AG04450 (cell line): ENCODE measurements around the gene IQCH. TPM values are rescaled to one million over a fixed set of nuclear protein-coding genes. Genes with fewer than 3 reads are reported as not detected.
"Not testable (repeated sequence)": the region's sequence is repeated elsewhere in the genome, so short reads cannot be mapped to it uniquely, and the experiment has no call there.

Experiments
- CTCF ChIA-PET: fragments of 300-600, 350-600 bp; formaldehyde crosslinking; extraction: SDS; loops from one replicate; lab custom pipeline; 2022; ENCODE audit warnings: antibody characterized with exemption, inconsistent platforms; lab: Charles Lee
- POLR2A ChIA-PET: fragments of 350-600 bp; formaldehyde crosslinking; extraction: SDS; loops from one replicate; lab custom pipeline; 2021; ENCODE audit warnings: antibody characterized with exemption, inconsistent platforms; lab: Yijun Ruan, JAX
- DNase-seq: peaks from one replicate; pipeline ENCODE4 v3.0.0-alpha.2; 2011; ENCODE audit warnings: low read depth, low spot score
- H3K27ac ChIP-seq: one replicate; pipeline ENCODE4 v1.5.1; 2012; ENCODE audit warnings: low read depth, low read length, control low read depth
- H3K27me3 ChIP-seq: one replicate; pipeline ENCODE4 v1.6.0; 2012; ENCODE audit warnings: low read length; ENCODE audit not compliant: control insufficient read depth, insufficient read depth
- H3K4me3 ChIP-seq: 2 replicates; pipeline ENCODE4 v1.5.1; 2011; ENCODE audit warnings: mild to moderate bottlenecking, low read depth, low read length, control low read depth
- H3K9me3 ChIP-seq: 2 replicates; pipeline ENCODE4 v1.5.1; 2012; ENCODE audit warnings: low read length; ENCODE audit not compliant: control insufficient read depth, insufficient read depth
- polyA plus RNA-seq: library from polyadenylated mRNA; depleted of rRNA; stranded (reverse); fragments of >200 nt; gene quantifications from 2 replicates; pipeline ENCODE4 v1.2.3, GENCODE V29; 2011
- TF ChIP-seq, protein P1 (sequence below): IDR thresholded peaks from 2 replicates; pipeline ENCODE4 v1.5.1; 2011; ENCODE audit warnings: low read depth, low read length, control low read depth, inconsistent platforms

The IQCH gene
- polyA plus RNA-seq, 1 experiment: 0.95 TPM

DNA sequence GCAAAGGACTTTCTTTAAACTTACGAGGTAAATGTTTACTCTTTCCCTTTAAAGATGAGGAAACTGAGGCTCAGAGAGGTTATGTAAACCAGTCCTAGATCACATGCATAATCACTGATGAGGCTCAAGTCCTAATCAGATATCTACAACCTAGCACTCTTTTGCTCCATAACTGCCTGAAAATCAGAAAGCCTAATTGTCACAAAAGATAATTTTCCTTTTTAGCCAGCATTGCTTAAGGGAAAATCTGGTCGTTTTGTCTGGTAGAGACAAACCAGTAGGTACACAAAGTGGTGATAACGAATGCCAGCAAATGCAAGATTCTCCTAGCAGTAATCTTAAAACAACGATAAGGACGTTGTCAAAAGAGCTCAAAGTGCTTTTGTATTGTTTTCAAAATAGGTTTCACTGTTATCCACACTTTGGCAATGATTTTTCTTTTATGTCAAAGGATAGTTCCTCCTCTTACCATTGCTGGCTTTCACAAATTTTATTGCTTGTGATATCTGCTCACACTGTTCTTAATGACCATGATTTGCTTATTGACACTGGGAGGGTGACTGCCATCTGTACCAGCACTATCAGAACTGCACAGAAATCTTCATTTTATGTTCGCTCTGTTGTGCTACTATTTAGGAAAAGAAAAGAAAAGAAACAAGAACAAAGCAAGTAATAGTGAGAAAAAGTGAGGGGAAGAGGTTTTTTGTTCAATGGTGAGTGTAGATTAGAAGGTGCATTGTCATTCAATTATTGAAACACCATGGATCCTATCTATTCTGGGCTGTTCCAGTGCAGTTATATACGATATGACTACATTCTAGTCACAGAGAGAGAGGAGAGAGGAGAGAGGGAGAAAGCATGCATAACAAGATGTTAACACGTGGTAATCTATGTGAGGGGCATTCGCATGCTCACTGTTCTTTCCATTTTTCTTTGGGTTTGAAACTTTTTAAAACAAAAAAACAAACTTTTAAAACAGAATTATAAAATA, 13.7 kb downstream of the IQCH start:
- POLR2A ChIA-PET: no interaction called here
- no peak overlapping the region for H3K27ac ChIP-seq

DNA sequence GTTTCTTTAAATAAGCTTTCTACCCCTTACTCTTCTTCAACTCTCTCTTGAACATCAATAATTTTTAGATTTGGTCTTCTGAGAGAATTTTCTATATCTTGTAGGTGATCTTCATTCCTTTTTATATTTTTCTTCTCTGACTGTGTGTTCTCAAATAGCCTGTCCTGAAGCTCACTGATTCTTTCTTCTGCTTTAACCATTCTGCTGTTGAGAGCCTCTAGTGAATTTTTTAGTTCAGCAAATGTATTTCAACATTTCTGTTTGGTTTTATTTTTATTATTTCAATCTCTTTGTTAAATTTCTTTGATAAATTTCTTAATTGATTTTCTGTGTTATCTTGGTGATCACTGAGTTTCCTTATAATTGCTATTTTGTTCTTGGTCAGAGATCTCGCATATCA, 19.6 kb downstream of the IQCH start:
- no peak for DNase-seq
- H3K9me3 ChIP-seq: no peaks in the 10 kb centered on the region
- TF ChIP-seq, protein P1, sequence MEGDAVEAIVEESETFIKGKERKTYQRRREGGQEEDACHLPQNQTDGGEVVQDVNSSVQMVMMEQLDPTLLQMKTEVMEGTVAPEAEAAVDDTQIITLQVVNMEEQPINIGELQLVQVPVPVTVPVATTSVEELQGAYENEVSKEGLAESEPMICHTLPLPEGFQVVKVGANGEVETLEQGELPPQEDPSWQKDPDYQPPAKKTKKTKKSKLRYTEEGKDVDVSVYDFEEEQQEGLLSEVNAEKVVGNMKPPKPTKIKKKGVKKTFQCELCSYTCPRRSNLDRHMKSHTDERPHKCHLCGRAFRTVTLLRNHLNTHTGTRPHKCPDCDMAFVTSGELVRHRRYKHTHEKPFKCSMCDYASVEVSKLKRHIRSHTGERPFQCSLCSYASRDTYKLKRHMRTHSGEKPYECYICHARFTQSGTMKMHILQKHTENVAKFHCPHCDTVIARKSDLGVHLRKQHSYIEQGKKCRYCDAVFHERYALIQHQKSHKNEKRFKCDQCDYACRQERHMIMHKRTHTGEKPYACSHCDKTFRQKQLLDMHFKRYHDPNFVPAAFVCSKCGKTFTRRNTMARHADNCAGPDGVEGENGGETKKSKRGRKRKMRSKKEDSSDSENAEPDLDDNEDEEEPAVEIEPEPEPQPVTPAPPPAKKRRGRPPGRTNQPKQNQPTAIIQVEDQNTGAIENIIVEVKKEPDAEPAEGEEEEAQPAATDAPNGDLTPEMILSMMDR: no peak
- no peaks in the 10 kb centered on the region for H3K27me3 ChIP-seq
- H3K27ac ChIP-seq: no peak overlapping the region
- CTCF ChIA-PET: no interaction called here
- POLR2A ChIA-PET: no interaction called here
- H3K4me3 ChIP-seq: no peak overlapping the region

More for the DNA sequence above, 13.7 kb downstream of the IQCH start:
- Histone ChIP-seq H3K9me3 (no peaks in the 10 kb centered on the region), H3K27me3 (no peaks in the 10 kb centered on the region), H3K4me3 (no peak overlapping the region)
- TF ChIP-seq, protein P1: no peak
- no peak for DNase-seq
- CTCF ChIA-PET: no interaction called here

DNA sequence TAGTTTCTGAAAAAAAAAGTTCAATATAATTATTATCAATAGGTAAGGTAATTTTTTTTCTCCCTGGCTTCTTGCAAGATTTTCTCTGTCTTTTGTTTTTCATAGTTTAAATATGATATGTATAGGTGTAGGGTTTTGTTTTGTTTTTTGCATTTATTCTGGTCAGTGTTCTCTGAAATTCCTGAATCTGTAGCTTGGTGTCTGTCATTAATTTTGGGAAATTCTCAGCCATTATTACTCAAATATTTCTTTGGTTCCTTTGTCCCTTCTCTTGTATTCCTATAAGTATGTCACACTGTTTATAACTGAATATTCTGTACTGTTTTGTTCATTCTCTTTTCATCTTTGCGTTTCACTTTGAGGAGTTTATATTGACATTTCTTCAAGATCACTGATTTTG, 22.1 kb downstream of the IQCH start:
- ChIA-PET CTCF (no interaction called here), POLR2A (no interaction called here)
- TF ChIP-seq, protein P1: no peak

DNA sequence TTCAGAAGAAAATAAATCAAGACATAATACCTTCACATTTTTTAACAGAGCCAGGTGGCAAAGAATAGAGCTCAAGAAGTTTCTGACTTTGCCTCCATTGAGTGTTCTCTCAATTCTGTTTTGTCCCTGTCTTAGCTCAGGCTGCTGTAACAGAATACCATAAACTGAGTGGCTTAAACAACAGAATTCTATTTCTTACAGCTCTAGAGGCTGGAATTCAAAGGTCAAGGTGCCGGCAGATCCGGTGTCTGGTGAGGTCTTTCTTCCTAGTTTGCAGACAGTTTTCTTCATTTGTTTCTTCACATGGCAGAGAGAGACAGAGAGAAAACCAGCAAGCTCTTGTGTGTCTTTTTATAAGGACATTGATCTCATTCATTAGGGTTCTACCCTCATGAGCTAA, 25.6 kb downstream of the IQCH start:
- CTCF ChIA-PET: no interaction called here
- no peak overlapping the region for H3K27ac ChIP-seq

More for the DNA sequence above, 22.1 kb downstream of the IQCH start:
- Histone ChIP-seq H3K27me3 (no peaks in the 10 kb centered on the region), H3K4me3 (no peak overlapping the region), H3K27ac (no peak overlapping the region), H3K9me3 (no peaks in the 10 kb centered on the region)
- DNase-seq: no peak

DNA sequence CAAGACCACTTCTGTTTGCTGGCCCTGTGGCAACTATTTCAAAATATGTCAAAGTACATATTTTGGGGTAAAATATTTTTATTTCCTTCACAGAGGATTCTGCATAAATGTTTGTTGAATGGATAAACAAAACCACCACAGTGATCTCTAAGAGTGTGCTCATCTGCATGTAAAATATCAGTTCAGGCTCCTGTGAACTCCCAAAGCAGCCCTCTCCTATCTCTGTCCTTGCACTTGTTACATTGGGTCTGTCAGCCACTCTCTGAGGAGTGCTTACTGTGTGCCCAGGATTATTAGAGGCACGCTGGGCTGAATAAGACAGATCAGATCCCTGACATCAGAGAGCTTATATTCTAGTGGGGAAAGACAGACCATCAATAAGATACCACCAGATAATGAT, 27.1 kb downstream of the IQCH start:
- no peak overlapping the region for H3K27ac ChIP-seq
- CTCF ChIA-PET: no interaction called here
- no peaks in the 10 kb centered on the region for H3K27me3 ChIP-seq
- no peak for DNase-seq
- H3K9me3 ChIP-seq: no peaks in the 10 kb centered on the region
- POLR2A ChIA-PET: no interaction called here
- H3K4me3 ChIP-seq: no peak overlapping the region
- TF ChIP-seq, protein P1: no peak

More for the DNA sequence above, 25.6 kb downstream of the IQCH start:
- no peaks in the 10 kb centered on the region for H3K9me3 ChIP-seq
- POLR2A ChIA-PET: no interaction called here
- TF ChIP-seq, protein P1: no peak
- DNase-seq: no peak
- H3K27me3 ChIP-seq: no peaks in the 10 kb centered on the region
- no peak overlapping the region for H3K4me3 ChIP-seq

DNA sequence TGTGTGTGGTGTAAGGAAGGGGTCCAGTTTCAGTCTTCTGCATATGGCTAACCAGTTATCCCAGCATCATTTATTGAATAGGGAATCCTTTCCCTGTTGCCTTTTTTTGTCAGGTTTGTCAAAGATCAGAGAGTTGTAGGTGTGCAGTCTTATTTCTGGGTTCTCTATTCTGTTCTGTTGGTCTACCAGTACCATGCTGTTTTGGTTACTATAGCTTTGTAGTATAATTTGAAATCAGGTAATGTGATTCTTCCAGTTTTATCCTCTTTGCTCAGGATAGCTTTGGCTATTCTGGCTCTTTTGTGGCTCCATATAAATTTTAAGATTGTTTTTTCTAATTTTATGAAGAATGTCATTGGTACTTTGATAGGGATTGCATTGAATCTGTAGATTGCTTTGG, 31.0 kb downstream of the IQCH start:
- H3K27ac ChIP-seq, POLR2A ChIA-PET, H3K27me3 ChIP-seq, H3K4me3 ChIP-seq, CTCF ChIA-PET, DNase-seq, H3K9me3 ChIP-seq: not testable (repeated sequence)

DNA sequence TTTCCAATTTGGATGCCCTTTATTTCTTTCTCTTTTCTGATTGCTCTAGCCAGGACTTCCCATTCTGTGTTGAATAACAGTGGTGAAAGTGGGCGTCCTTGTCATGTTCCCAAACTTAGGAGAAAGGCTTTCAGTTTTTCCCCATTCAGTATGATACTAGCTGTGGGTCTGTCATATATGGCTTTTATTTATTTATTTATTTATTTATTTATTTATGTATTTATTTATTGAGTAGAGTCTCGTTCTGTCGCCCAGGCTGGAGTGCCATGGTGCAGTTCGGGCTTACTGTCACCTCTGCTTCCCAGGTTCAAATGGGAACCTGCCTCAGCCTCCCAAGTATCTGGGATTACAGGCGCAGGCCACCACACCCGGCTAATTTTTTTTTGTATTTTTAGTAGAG, 31.8 kb downstream of the IQCH start:
- POLR2A ChIA-PET, H3K27me3 ChIP-seq, H3K9me3 ChIP-seq, CTCF ChIA-PET, DNase-seq, H3K4me3 ChIP-seq, H3K27ac ChIP-seq: not testable (repeated sequence)
